ENCODE results near the gene MAP3K12. TPM values are rescaled to one million over a fixed set of nuclear protein-coding genes. Genes with fewer than 3 reads are reported as not detected.

Gene MAP3K12
- total RNA-seq, 1 experiment from 2014 or later = 21.9 TPM

DNA sequence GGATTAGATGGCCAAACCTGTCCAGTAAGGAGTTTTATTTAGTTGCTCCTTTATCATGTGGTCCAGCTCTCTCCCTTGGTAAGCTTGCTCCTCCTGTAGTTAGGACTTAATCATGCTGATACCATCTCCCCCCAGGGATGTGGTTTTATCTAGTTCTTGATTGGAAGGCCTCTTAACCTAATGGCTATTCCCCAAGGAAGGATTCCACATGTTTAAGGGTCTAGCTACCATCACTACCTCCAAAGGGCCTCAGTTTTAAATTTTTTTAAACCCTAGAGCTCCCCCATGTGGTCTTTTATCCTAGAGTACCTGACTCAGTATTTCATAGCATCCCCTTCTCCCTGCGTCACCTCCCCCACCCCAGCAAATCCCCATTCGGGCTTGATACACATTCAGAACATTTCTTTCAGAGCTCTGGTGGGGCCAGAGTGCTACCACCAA, 22.5 kb downstream of the MAP3K12 start:
- Histone ChIP-seq H3K9me2 (replicated peaks; ENCODE audit: insufficient read depth, low read length) (no peaks in the 10 kb centered on the region), H3K9me3 (ENCODE audit: low read length) (no peaks in the 10 kb centered on the region), H3K9ac (ENCODE audit: low read length) (no peak overlapping the region), H3K4me1 (ENCODE audit: low read length) (no peaks in the 10 kb centered on the region), H3K36me3 (ENCODE audit: insufficient read depth, low read length) (peaks cover 84% of the 10 kb centered on the region), H4K20me1 (ENCODE audit: insufficient read depth, low read depth, low read length) (peaks cover 34% of the 10 kb centered on the region), H3K4me2 (ENCODE audit: low read depth, low read length, poor library complexity, severe bottlenecking) (no peak overlapping the region), H3K27me3 (ENCODE audit: low read length) (no peaks in the 10 kb centered on the region), H3K79me2 (ENCODE audit: low read length) (peaks cover 33% of the 10 kb centered on the region), H3K27ac (ENCODE audit: low read length) (no peak overlapping the region), H2AFZ (ENCODE audit: low read length) (no peak overlapping the region), H3K4me3 (ENCODE audit: low read length) (no peak overlapping the region)
- DNase-seq = peak; percentile 71

GRCh38 chr12:53474819-53475218, 24.4 kb downstream of the MAP3K12 start:
- peaks cover 35% of the 10 kb centered on the region for H4K20me1 ChIP-seq (ENCODE audit: insufficient read depth, low read depth, low read length)
- peaks cover 38% of the 10 kb centered on the region for H3K79me2 ChIP-seq (ENCODE audit: low read length)
- no peak overlapping the region for H3K4me3 ChIP-seq (ENCODE audit: low read length)
- H3K9me3 ChIP-seq (ENCODE audit: low read length) = no peaks in the 10 kb centered on the region
- H3K9ac ChIP-seq (ENCODE audit: low read length) = no peak overlapping the region
- H3K27ac ChIP-seq (ENCODE audit: low read length) = no peak overlapping the region
- no peaks in the 10 kb centered on the region for H3K4me1 ChIP-seq (ENCODE audit: low read length)
- peaks cover 77% of the 10 kb centered on the region for H3K36me3 ChIP-seq (ENCODE audit: insufficient read depth, low read length)
- no peak overlapping the region for H2AFZ ChIP-seq (ENCODE audit: low read length)
- H3K27me3 ChIP-seq (ENCODE audit: low read length) = no peaks in the 10 kb centered on the region
- no peak for DNase-seq
- no peaks in the 10 kb centered on the region for H3K9me2 ChIP-seq (replicated peaks; ENCODE audit: insufficient read depth, low read length)
- H3K4me2 ChIP-seq (ENCODE audit: low read depth, low read length, poor library complexity, severe bottlenecking) = no peak overlapping the region

DNA sequence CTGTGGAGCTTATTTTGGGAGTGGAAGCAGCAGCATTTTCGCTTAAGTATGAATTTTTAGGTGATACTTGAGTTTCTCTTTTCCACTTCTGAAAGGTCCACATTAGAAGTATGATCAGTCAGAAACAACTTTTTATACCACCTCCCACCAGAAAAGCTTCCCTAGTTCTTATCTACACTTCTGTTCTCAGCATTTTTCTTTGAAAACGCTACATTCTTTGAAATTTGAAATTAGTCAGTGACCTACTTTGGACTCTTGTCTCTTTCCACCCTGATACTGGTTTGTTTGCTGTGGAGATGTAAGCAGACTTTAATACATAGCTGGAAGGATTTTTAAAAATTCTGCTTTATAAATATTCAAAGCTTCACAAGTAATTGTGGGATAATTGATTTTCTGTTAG, 25.2 kb downstream of the MAP3K12 start:
- Histone ChIP-seq H3K9me3 (ENCODE audit: low read length) (no peaks in the 10 kb centered on the region), H3K9me2 (replicated peaks; ENCODE audit: insufficient read depth, low read length) (no peaks in the 10 kb centered on the region), H4K20me1 (ENCODE audit: insufficient read depth, low read depth, low read length) (peaks cover 33% of the 10 kb centered on the region), H3K27ac (ENCODE audit: low read length) (no peak overlapping the region), H3K79me2 (ENCODE audit: low read length) (peaks cover 38% of the 10 kb centered on the region), H2AFZ (ENCODE audit: low read length) (no peak overlapping the region), H3K4me1 (ENCODE audit: low read length) (no peaks in the 10 kb centered on the region), H3K27me3 (ENCODE audit: low read length) (no peaks in the 10 kb centered on the region), H3K9ac (ENCODE audit: low read length) (no peak overlapping the region), H3K4me2 (ENCODE audit: low read depth, low read length, poor library complexity, severe bottlenecking) (no peak overlapping the region), H3K36me3 (ENCODE audit: insufficient read depth, low read length) (peaks cover 74% of the 10 kb centered on the region), H3K4me3 (ENCODE audit: low read length) (no peak overlapping the region)
- no peak for DNase-seq

DNA sequence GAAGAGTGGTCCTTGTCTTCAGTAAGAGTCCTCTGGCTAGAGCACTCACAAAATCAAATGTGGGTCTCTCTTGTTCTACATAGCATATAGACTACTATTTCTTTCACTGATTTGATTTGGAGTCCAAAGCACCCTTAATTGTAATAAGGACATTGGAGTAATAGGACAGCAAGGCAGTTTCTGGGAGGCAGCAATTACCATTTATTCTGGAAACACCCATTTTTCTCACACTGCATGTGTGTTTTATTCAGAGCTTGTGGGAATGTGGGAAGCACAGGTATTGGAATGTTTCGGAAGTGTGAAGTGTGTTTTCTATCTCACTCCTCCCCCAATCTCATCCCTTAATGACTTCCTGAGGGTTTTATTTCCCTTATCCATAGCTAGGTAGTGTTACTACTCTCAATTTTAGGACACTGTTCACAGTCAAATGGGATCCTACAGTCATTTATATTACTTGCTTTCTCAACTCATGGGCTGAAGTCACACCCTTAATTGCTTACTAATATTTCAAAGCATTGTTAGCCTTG, 27.1 kb downstream of the MAP3K12 start:
- no peaks in the 10 kb centered on the region for H3K4me1 ChIP-seq (ENCODE audit: low read length)
- H3K9me2 ChIP-seq (replicated peaks; ENCODE audit: insufficient read depth, low read length) = no peaks in the 10 kb centered on the region
- DNase-seq = no peak
- H3K27ac ChIP-seq (ENCODE audit: low read length) = no peak overlapping the region
- no peak overlapping the region for H3K4me3 ChIP-seq (ENCODE audit: low read length)
- H3K9ac ChIP-seq (ENCODE audit: low read length) = no peak overlapping the region
- H3K4me2 ChIP-seq (ENCODE audit: low read depth, low read length, poor library complexity, severe bottlenecking) = no peak overlapping the region
- peaks cover 70% of the 10 kb centered on the region for H3K36me3 ChIP-seq (ENCODE audit: insufficient read depth, low read length)
- H2AFZ ChIP-seq (ENCODE audit: low read length) = no peak overlapping the region
- H3K9me3 ChIP-seq (ENCODE audit: low read length) = no peaks in the 10 kb centered on the region
- peaks cover 49% of the 10 kb centered on the region for H3K79me2 ChIP-seq (ENCODE audit: low read length)
- H3K27me3 ChIP-seq (ENCODE audit: low read length) = no peaks in the 10 kb centered on the region
- peaks cover 24% of the 10 kb centered on the region for H4K20me1 ChIP-seq (ENCODE audit: insufficient read depth, low read depth, low read length)

GRCh38 chr12:53468282-53468681, 31.0 kb downstream of the MAP3K12 start:
- H3K27me3 ChIP-seq (ENCODE audit: low read length) = no peaks in the 10 kb centered on the region
- H3K4me1 ChIP-seq (ENCODE audit: low read length) = no peaks in the 10 kb centered on the region
- H3K36me3 ChIP-seq (ENCODE audit: insufficient read depth, low read length) = peaks cover 69% of the 10 kb centered on the region
- no peak for DNase-seq
- peaks cover 57% of the 10 kb centered on the region for H3K79me2 ChIP-seq (ENCODE audit: low read length)
- H3K9ac ChIP-seq (ENCODE audit: low read length) = no peak overlapping the region
- H3K27ac ChIP-seq (ENCODE audit: low read length) = no peak overlapping the region
- H4K20me1 ChIP-seq (ENCODE audit: insufficient read depth, low read depth, low read length) = peaks cover 20% of the 10 kb centered on the region; the same call in 1 of the 2 replicates
- no peak overlapping the region for H3K4me2 ChIP-seq (ENCODE audit: low read depth, low read length, poor library complexity, severe bottlenecking)
- no peaks in the 10 kb centered on the region for H3K9me2 ChIP-seq (replicated peaks; ENCODE audit: insufficient read depth, low read length)
- H2AFZ ChIP-seq (ENCODE audit: low read length) = no peak overlapping the region
- no peak overlapping the region for H3K4me3 ChIP-seq (ENCODE audit: low read length)
- H3K9me3 ChIP-seq (ENCODE audit: low read length) = no peaks in the 10 kb centered on the region

DNA sequence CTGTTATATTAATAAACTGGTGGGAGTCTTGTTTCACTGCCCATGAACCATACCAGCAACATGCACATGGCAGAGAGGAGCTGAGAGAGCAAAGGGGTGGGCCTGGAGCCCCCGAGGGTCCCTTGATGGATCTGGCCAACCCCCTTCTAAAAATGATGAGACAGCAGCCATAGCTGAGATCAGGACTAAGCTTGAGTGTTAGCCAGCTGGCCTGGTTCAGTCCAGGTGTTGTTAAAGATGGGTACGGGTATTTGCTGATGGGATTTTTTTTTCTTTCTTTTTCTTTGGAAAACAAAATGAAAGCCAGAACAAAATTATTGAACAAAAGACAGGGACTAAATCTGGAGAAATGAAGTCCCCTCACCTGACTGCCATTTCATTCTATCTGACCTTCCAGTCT, 31.4 kb downstream of the MAP3K12 start:
- no peaks in the 10 kb centered on the region for H3K9me2 ChIP-seq (replicated peaks; ENCODE audit: insufficient read depth, low read length)
- peaks cover 71% of the 10 kb centered on the region for H3K36me3 ChIP-seq (ENCODE audit: insufficient read depth, low read length)
- no peak overlapping the region for H2AFZ ChIP-seq (ENCODE audit: low read length)
- no peak overlapping the region for H3K4me2 ChIP-seq (ENCODE audit: low read depth, low read length, poor library complexity, severe bottlenecking)
- no peak overlapping the region for H3K4me3 ChIP-seq (ENCODE audit: low read length)
- no peak overlapping the region for H3K27ac ChIP-seq (ENCODE audit: low read length)
- H4K20me1 ChIP-seq (ENCODE audit: insufficient read depth, low read depth, low read length) = peaks cover 24% of the 10 kb centered on the region; the same call in 1 of the 2 replicates
- DNase-seq = no peak
- no peaks in the 10 kb centered on the region for H3K9me3 ChIP-seq (ENCODE audit: low read length)
- H3K27me3 ChIP-seq (ENCODE audit: low read length) = no peaks in the 10 kb centered on the region
- no peak overlapping the region for H3K9ac ChIP-seq (ENCODE audit: low read length)
- H3K4me1 ChIP-seq (ENCODE audit: low read length) = no peaks in the 10 kb centered on the region
- H3K79me2 ChIP-seq (ENCODE audit: low read length) = peaks cover 60% of the 10 kb centered on the region

DNA sequence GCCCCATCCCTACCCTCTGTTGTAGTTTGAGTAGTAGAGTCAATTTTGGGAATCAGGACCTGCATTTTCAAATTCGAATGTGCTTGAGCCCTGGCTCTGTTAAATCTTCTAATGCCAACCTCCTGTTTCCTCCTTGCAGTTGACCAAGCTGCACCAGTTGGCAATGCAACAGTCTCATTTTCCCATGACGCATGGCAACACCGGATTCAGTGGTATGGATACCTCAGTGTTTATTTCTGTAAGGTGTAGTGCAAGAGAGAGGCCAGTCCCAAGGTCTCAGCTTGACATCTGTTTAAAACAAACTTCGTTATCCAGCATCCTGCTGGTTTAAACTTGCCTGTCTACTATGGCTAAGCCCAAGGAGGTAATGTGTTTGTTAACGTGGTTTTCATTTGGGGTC, 32.2 kb downstream of the MAP3K12 start:
- Histone ChIP-seq H4K20me1 (ENCODE audit: insufficient read depth, low read depth, low read length) (peaks cover 22% of the 10 kb centered on the region; the same call in 1 of the 2 replicates), H3K36me3 (ENCODE audit: insufficient read depth, low read length) (peaks cover 71% of the 10 kb centered on the region), H3K4me2 (ENCODE audit: low read depth, low read length, poor library complexity, severe bottlenecking) (no peak overlapping the region), H2AFZ (ENCODE audit: low read length) (no peak overlapping the region), H3K9me3 (ENCODE audit: low read length) (no peaks in the 10 kb centered on the region), H3K4me1 (ENCODE audit: low read length) (no peaks in the 10 kb centered on the region), H3K27me3 (ENCODE audit: low read length) (no peaks in the 10 kb centered on the region), H3K79me2 (ENCODE audit: low read length) (peaks cover 62% of the 10 kb centered on the region), H3K4me3 (ENCODE audit: low read length) (no peak overlapping the region), H3K9me2 (replicated peaks; ENCODE audit: insufficient read depth, low read length) (no peaks in the 10 kb centered on the region), H3K27ac (ENCODE audit: low read length) (no peak overlapping the region), H3K9ac (ENCODE audit: low read length) (no peak overlapping the region)
- no peak for DNase-seq

DNA sequence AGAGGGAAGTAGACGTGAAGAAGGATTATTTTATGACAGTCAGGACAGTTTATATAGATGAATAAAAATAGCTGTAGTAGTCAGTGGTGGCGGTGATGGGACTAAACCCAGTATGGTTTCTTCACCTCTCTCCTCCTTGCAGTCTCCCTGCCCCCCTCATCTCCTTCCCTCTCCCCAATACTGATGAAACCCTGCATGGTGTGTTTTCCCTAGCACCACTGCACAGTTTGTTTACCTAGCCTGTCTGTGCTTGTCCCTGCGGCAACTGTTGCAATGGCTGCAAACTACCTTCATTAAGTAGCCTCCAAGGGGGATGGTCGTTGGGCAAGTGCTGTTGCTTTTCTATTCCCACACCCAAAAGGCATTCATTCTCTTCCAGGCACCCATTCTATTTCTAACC, 32.6 kb downstream of the MAP3K12 start:
- H3K4me2 ChIP-seq (ENCODE audit: low read depth, low read length, poor library complexity, severe bottlenecking) = no peak overlapping the region
- peaks cover 63% of the 10 kb centered on the region for H3K79me2 ChIP-seq (ENCODE audit: low read length)
- no peak overlapping the region for H3K9ac ChIP-seq (ENCODE audit: low read length)
- H3K27me3 ChIP-seq (ENCODE audit: low read length) = no peaks in the 10 kb centered on the region
- no peaks in the 10 kb centered on the region for H3K9me3 ChIP-seq (ENCODE audit: low read length)
- no peaks in the 10 kb centered on the region for H3K9me2 ChIP-seq (replicated peaks; ENCODE audit: insufficient read depth, low read length)
- H3K27ac ChIP-seq (ENCODE audit: low read length) = no peak overlapping the region
- no peak overlapping the region for H2AFZ ChIP-seq (ENCODE audit: low read length)
- no peak overlapping the region for H3K4me3 ChIP-seq (ENCODE audit: low read length)
- H4K20me1 ChIP-seq (ENCODE audit: insufficient read depth, low read depth, low read length) = peaks cover 23% of the 10 kb centered on the region; the same call in 1 of the 2 replicates
- no peaks in the 10 kb centered on the region for H3K4me1 ChIP-seq (ENCODE audit: low read length)
- DNase-seq = no peak
- H3K36me3 ChIP-seq (ENCODE audit: insufficient read depth, low read length) = peaks cover 74% of the 10 kb centered on the region
